Testis (tissue), 2 donors: ENCODE results near the gene WFIKKN1.

ENCODE experiments used
- CTCF ChIP-seq, 3 experiments: fragments of 450-650 bp in 2 of 3; fragments of 200-600 bp in 1 of 3; sonication (generic) in 1 of 3; IDR thresholded peaks; one replicate each; pipeline ENCODE4 v1.5.1; 2016 to 2019; ENCODE audit warnings: antibody characterized with exemption in 3 of 3, mild to moderate bottlenecking in 2 of 3, moderate library complexity in 1 of 3
- POLR2A ChIP-seq: fragments of 450-650 bp; IDR thresholded peaks from one replicate; pipeline ENCODE4 v1.6.1; 2017; ENCODE audit warnings: antibody characterized with exemption, mild to moderate bottlenecking, moderate library complexity

- no peak for TF ChIP-seq POLR2A
- TF ChIP-seq CTCF (IDR thresholded peaks at IDR 0.05): no peak
These were observed at the start of gene WFIKKN1 for GRCh38 chr16:630815-631405.
